ENCODE measurements around the gene PRKAR1B. TPM values are rescaled to one million over a fixed set of nuclear protein-coding genes. Genes with fewer than 3 reads are reported as not detected.

Gene PRKAR1B
- total and polyA plus RNA-seq, 7 donors = 1.4 to 4.6 (median 1.9) TPM

- intact Hi-C loops (cut with DNase I) = no loop called here
- no peak overlapping the region for H3K27ac ChIP-seq
- no peak overlapping the region for H3K4me3 ChIP-seq
- WGBS, 3 donors = 94 to 95% (median 94%) methylated on average over 32 to 35 of the region's 35 CpGs
- H3K4me1 ChIP-seq = no peaks in the 10 kb centered on the region
- H3K27me3 ChIP-seq (ENCODE audit: insufficient read depth in 3 of 3, low read length in 2 of 3) = no peaks in the 10 kb centered on the region
- no peak for TF ChIP-seq CTCF (IDR thresholded peaks at IDR 0.05)
- ATAC-seq (no peak), DNase-seq (no peak)
- H3K9me3 ChIP-seq = peaks cover 4% of the 10 kb centered on the region
- H3K36me3 ChIP-seq (ENCODE audit: insufficient read depth in 1 of 2, low read depth in 1 of 2) = no peaks in the 10 kb centered on the region
Measured at GRCh38 chr7:644381-645305, 82.4 kb downstream of the PRKAR1B start.

- Histone ChIP-seq H3K36me3 (ENCODE audit: insufficient read depth in 1 of 2, low read depth in 1 of 2) (no peaks in the 10 kb centered on the region), H3K9me3 (peaks cover 4% of the 10 kb centered on the region), H3K27me3 (ENCODE audit: insufficient read depth in 3 of 3, low read length in 2 of 3) (no peaks in the 10 kb centered on the region), H3K27ac (no peak overlapping the region), H3K4me3 (no peak overlapping the region), H3K4me1 (no peaks in the 10 kb centered on the region)
- TF ChIP-seq CTCF (IDR thresholded peaks at IDR 0.05) = no peak
- DNase-seq (no peak), ATAC-seq (no peak)
- 94 to 95% (median 95%) methylated on average over 11 of the region's 11 CpGs for WGBS, 3 donors
- intact Hi-C loops (cut with DNase I) = no loop called here
Measured at GRCh38 chr7:641966-642365, 85.1 kb downstream of the PRKAR1B start.

- intact Hi-C loops (cut with DNase I) = no loop called here
- no peak for TF ChIP-seq CTCF (IDR thresholded peaks at IDR 0.05)
- Histone ChIP-seq H3K36me3 (ENCODE audit: insufficient read depth in 1 of 2, low read depth in 1 of 2) (no peaks in the 10 kb centered on the region), H3K4me3 (no peak overlapping the region), H3K27me3 (ENCODE audit: insufficient read depth in 3 of 3, low read length in 2 of 3) (no peaks in the 10 kb centered on the region), H3K9me3 (peaks cover 4% of the 10 kb centered on the region), H3K4me1 (no peaks in the 10 kb centered on the region), H3K27ac (no peak overlapping the region)
- no peak for ATAC-seq
- 64 to 67% (median 66%) methylated on average over 16 of the region's 16 CpGs for WGBS, 3 donors
- no peak for DNase-seq
Measured at GRCh38 chr7:641269-641671, 85.8 kb downstream of the PRKAR1B start.

- Histone ChIP-seq H3K4me1 (no peaks in the 10 kb centered on the region), H3K4me3 (no peak overlapping the region), H3K36me3 (ENCODE audit: insufficient read depth in 1 of 2, low read depth in 1 of 2) (no peaks in the 10 kb centered on the region), H3K27ac (no peak overlapping the region), H3K9me3 (no peaks in the 10 kb centered on the region), H3K27me3 (ENCODE audit: insufficient read depth in 3 of 3, low read length in 2 of 3) (no peaks in the 10 kb centered on the region)
- intact Hi-C loops (cut with DNase I) = loop anchor here in 1 of 2 donors (5.0 kb wide), 1 partner anchor 316 kb away; no protein-coding TSS in a partner anchor
- no peak for TF ChIP-seq CTCF (IDR thresholded peaks at IDR 0.05)
- WGBS, 3 donors = 91 to 94% (median 93%) methylated on average over 25 of the region's 25 CpGs
- DNase-seq = no peak
- ATAC-seq = no peak
Measured at GRCh38 chr7:638256-639011, 88.6 kb downstream of the PRKAR1B start.

Measured in psoas muscle (tissue), 8 donors.